AG20443 (cell line): ENCODE measurements around the gene ZNF697.
"Not testable (repeated sequence)": the region's sequence is repeated elsewhere in the genome, so short reads cannot be mapped to it uniquely, and the experiment has no call there.

Experiments
- DNase-seq: peaks from one replicate; pipeline ENCODE4 v3.0.0; 2012; ENCODE audit warnings: low spot score, mixed read lengths

ZNF697 gene

DNA sequence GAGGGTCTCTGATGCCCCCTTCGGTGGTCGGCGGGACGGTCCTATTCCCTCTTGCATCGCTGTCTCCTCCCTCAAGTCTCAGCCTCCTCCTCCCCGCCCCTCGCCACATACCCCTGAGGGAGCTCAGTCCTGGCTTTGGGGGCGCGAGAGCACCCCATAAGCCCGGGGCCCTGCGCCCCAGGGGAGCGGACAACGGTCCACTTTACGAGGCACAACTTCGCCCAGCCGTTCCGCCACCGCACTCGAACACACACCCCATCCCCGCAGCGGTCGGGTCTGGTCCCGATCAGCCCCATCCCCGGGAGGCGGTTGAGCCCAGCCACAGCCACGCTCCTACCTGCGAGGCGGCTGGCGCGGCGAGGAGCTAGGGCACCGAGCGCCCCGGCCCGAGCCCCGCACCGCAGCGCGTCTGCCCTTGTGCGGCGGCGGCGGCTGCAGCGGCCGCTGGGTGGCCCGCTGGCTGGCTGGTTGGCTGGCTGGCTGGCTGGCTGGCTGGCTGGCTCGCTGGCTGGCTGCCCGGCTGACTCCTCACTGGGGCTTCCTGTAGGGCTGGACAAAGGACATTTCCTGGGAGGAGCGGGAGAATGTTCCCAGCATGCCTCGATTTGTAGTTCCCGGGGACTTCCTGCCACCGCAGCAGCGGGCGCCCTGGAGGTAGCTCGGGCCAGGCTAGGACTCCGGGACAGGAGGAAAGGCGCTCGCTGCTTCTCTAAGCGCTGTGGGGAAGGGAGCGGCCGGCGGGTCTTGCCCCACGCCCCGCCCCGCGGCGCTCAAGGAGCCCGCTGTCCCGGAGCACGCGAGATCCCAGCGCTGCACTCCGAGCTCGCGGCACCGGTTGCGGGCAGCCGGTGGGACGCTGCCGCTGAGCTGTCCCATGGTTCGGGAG is at the start of gene ZNF697:
Gene ZNF697 (minus strand): TSS at position 533 of the 886 bp plus-strand sequence. CDS start 22,166 bp downstream, outside the sequence.
- peak; percentile 97 for DNase-seq

DNA sequence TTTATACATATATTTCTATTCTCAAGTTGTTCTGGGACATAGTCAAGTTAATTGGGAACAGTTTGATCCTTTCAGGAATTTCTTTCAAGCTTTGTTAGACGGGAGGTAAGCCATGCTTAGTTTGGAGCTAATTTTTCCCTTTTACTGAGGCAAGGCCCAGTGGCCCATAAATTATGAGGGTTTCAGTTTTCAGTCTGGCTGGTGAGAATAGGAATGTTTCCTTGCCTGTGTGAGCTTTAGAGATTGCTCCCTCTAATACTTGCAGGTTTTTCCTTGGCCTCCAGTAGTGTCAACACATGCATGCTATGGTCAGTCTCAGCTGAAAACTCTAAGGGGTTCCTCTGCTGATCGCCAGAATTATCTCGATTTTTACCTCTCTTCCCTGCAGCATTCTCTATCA is 49.5 kb upstream of the ZNF697 start:
- no peak for DNase-seq

DNA sequence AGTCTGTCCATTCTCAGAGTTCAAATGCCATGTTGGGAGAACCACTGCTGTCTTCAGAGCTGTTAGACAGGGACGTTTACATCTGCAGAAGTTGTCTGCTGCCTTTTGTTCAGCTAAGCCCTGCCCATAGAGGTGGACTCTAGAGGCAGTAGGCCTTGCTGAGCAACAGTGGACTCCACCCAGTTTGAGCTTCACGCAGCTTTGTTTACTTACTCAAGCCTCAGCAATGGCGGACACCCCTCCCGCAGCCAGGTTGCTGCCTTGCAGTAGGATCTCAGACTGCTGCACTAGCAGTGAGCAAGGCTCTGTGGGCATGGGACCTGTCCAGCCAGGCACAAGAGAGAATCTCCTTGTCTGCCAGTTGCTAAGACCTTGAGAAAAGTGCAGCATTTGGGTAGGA is 48.8 kb upstream of the ZNF697 start:
- DNase-seq: not testable (repeated sequence)

DNA sequence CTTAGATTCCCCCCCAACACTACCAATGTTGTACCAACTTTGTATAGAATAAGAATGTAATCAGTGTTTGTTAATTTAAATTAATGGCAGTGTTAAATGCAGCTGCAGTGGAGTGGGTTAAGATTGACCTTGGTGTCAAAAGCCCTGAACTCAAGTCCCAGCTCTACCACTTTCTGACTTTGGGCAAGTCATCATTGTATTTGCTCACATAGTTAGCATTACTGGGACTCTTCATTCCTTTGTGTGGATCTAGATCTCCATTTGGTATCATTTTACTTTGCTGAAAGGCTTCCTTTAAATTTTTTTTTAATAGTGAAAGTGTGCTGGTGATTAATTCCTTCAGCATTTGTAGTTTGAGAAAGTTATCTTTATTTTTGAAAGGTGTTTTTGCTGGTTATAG is 41.4 kb upstream of the ZNF697 start:
- no peak for DNase-seq

DNA sequence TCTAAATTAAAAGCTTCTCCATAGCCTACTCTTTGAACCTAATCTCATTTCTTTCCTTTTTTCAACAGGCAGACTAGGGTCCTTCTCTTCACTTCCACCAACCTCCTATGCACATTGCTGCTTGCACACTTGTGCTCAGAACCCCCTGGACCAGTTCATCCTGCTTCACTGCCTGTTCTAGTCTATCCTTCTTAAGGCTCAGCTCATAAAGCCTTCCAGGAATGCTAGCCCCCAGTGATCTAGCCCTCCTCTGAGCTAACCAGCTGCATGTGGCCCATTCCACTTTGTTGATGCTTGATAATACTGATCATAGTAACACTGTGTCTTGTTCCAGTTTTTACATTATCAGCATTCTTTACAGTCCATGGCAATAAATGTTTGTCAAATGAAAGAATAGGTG is 40.7 kb upstream of the ZNF697 start:
- DNase-seq: no peak

DNA sequence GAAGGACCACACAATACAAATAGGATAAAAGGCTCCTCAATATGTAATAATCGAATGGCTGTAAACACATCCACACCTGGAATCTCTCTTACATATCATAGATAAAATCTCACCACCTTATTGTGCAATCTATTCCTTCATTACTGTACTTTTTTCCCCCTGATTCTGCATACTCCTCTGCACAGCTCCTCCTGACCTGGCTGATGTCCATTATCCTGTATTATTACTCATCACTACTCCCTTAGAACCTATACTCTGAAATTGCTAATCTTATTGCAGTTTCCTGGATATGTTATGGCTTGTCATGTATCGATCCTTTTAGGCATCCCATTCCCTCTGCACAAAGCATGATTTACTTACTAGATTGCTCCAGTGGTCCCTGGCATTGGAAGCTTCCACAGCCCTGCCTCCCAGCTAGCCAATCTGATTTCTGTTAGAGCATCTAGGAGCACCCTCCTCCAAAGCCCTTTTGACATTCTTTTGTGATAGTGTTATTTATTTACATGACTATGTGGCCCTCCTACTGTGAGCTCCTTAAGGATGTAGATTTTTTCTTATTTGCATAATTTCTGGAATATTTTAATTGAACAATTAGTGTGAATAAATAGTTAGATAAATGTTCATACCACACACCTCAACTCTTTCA is 39.5 kb upstream of the ZNF697 start:
- DNase-seq: no peak

DNA sequence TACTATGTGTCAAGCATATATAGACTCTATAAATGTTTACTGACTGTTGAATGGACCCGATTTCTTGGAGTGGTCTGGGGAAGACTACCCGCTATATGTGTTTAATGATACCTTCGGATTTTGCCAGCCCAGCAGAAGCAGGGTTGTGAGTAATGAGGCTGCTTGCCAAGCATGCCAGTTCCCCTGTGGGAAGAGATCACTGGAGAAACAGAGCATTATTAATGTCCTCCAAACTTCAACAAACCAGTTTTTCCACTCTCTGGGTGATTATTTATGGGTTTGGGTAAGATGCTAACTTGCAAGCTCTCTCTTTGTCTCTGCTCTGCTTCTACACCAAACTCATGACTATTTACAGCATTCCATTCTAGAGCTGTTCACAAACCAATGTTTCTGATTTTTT is 38.6 kb upstream of the ZNF697 start:
- DNase-seq: no peak

DNA sequence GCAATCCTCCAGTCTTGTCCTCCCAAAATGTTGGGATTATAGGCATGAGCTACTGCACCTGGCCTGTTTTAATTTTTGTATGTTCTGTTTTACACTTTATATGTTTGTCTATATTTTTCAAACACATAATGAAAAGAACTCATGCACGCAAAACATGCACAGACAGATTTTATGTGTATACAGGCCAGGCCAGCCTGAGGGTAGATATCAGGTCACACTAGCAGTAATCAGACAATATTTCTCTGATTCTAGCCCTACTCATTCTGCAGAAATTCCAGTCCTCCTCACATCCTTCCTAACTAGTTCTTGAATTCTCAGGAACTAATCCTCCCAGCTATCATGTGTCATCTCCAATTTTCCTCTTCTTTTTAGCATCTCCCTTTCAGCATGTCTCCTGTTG is 35.8 kb upstream of the ZNF697 start:
- no peak for DNase-seq

DNA sequence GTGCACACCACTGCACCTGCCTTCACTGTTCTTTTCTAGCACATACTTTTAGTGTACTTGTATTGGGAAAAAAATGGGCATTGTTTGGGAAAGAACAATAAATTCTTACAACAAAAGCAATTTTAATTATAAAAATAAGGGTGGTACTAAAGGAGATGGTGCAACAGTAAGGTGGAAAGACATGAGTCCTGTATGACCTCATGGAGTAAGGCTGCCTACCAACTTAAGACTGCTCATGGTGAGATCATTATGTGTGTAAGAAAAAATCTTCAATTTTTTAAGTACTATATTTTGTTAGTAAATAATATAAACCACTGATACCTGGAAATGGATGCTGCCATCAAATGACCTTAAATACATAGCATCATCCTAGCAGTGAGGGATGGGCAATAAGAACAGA is 34.1 kb upstream of the ZNF697 start:
- no peak for DNase-seq

DNA sequence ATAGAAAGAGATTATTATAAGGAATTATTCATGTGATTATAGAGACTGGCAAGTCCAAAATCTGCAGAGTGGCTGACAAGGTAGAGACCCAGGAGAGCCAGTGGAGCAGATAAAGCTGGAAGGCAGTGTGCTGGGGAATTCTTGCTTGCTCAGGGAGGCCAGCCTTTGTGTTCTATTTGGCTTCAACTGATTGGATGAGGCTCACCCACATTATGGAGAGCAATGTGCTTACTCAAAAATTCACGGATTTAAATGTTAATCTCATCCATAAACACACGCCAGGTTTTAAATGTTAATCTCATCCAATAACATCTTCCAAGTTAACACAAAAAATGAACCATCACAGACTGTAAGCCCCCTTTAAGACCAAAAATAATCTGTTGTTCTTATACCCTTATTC is 33.5 kb upstream of the ZNF697 start:
- DNase-seq: no peak

DNA sequence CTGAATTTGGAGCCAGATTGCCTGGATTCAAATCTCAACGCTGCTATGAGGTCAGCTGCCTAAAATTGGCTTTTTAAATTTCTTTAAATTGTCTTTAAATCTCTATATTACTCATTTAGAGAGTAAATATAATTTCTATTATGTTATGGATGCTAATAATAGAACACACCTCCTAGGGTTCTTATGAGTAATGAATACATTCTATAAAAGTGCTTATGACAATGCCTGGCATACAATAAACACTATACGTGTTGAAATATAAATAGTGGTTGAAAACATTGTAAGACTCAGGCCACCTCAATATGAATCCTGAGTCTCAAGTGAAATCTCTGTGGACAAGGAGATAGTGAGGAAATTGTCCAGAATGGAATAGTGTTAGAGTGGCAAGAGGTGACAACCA is 32.7 kb upstream of the ZNF697 start:
- no peak for DNase-seq

DNA sequence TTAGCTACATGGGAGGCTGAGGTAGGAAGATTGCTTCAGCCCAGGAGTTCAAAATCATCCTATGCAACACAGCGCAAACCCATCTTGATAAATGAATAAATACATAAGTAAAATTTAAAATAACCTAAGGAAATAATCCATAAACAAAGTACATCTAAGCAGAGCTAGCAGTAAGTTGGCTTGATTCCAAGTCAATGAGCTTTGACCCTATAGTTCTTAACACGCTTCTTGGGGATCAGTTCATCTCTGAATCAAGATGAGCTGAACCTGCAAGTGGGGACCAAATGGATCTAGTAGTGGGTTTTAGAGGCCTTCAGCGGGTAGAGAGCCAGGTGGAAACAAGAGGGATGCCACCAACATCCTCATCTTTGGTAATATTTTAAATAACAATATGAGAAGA is 32.1 kb upstream of the ZNF697 start:
- no peak for DNase-seq

DNA sequence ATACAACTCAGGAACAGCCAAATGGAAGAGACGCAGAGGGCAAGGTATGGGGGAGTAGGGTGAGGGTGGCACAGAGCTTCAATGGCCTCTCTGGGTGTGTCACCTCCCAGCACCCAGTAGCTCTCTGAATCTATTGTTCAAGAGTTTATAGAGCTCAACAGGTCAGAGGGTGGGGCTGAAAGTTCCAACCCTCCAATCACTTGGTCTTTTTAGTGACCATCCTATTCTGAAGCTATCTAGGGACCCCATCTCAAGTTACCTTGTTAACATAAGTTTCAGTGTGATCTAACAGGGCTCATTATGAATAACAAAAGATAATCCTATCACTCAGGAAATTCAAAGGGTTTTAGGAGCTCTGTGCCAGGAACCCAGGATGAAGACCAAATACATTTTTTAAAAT is 31.2 kb upstream of the ZNF697 start:
- DNase-seq: no peak

DNA sequence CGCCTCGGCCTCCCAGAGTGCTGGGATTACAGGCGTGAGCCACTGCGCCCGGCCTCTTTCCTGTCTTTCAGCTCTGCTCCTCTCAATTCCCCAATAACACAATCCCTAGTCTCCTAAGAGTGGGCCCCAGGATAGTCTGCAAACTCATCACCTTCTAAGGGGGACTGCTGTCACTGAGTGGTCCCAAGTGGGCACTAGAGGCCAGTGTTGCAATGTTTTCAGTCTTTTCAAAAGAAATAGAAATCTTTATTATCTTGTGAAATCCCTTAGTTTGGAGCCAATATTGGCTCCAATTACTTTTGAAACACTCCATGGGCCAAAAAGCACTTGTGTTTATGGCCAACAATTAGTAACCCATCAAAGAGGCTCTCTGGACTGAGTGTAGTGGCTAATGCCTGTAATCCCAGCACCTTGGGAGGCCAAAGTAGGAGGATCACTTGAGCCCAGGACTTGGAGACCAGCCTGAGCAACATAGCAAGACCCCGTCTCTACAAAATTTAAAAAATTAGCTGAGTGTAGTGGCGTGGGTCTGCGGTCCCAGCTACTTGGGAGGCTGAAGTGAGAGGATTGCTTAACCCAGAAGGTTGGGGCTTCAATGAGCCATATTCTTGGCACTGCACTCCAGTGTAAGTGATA is 28.6 kb upstream of the ZNF697 start:
- no peak for DNase-seq

DNA sequence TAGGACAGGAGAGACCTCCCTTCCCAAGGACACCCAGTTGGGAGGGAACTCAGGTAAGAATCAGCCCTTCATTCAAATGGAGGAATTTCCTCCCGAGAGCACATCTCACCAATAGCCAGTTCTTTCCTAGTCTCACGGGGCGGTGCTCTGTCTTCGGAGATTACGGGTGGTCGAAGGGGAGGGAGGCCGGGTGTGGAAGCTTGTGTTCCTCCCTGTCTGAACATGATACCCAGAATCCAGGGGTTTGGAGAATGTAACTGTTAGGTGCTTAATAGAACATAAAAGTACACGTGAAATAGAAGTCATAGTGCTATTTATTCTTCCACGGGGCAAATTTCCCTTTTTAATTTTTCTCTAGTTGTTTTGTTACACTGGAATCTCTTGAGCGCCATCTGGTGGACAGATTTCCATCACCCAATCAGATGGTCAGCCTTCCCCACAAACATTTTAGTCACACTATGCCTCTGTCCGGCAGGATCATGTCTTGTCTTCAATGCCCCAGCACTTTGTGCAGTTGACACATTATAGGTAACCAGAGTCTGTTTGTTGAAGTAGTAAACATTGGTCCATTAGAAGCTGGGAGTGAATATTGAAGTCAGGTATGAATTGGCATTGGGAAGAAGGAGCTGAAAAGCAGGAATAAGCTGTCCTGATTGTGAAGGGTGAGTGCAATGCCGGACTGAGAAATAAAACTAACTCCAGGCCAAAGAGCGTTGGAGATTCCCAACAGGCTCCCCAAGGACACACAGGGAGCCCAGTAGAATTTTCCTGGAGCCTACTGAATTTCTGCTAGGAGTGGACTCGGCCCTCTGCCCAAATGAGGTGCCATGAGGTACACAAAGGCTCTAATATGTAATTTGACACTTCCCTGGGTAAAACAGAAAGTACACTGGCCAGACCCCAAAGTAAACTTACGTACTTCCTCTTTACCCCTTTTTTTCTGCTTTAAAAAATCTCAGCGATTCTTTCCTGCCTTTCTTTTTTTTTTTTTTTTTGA is 27.6 kb upstream of the ZNF697 start:
- peak; percentile 87 for DNase-seq

DNA sequence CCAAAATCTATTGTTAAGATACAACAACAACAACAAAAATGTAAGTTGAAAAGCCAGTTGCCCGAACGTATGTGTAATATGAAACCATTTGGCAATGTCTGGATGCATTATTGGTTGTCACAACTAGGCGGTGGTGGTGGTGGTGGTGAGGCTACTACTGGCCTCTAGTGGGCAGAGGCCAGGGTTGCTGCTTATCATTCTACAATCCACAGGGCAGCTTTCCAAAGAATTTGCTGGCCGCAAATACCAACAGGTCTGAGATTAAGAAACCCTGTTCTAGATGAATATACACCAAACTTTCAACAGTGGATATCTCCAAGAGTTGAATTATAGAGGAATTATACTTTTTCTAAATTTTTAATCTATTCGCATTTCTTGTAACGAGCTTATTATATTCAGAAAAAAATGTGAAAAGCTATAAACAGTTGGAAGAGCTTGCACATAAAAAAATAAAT is 26.8 kb upstream of the ZNF697 start:
- DNase-seq: peak; percentile 69

DNA sequence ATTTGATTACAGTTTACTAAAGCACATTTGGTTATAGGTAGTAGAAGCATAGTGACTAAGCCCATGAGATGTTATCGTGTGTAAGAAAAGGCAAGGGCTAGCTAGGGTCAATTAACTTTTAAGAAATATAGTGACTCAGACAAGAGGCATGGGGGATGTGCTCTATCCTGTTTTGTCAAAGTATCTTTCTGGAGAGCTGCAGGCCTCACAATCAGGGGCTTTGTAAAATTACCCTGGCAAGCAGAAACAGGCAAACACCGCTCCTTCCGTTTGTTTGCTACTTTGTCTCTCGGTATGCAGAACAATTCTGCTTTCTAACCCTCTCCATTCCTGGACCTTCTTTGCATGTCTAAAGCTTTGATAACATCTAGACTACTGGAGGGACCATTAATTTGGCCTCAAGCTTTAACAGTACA is 26.1 kb upstream of the ZNF697 start:
- peak; percentile 53 for DNase-seq

DNA sequence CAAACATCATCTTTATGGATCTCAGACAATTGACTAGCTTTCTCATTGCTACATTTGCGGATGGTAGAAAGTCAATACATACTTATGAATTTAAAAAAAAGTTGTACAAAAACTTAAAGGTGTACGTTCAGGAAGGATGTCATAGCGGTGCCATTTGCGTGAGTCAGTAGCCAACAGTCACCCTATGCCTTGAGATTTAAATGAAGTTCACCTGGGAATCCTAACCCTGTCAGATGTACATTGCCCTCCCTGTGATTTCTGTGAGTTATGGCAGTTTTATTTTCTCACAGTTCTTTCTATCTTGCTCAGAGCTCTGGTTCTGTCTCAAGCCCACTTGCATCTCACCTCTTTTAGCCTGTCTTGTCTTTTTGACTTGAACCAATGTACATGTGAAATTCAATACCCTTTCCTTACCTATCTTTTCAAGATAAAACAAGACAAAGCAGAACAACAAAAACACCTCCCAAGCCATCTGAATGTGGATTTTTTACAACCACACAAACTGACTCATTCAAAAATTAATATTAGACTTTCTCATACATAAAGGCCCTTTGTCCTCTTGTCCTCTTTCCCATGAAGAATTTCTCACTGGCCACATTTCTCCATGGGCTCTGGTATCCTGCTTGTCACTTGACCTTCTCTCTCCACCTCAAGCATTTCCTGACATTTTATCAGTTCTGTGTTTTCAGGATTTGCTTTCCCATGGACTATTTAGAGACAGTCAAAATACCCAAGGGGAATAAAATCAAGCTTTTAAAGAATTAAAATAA is 25.3 kb upstream of the ZNF697 start:
- no peak for DNase-seq

DNA sequence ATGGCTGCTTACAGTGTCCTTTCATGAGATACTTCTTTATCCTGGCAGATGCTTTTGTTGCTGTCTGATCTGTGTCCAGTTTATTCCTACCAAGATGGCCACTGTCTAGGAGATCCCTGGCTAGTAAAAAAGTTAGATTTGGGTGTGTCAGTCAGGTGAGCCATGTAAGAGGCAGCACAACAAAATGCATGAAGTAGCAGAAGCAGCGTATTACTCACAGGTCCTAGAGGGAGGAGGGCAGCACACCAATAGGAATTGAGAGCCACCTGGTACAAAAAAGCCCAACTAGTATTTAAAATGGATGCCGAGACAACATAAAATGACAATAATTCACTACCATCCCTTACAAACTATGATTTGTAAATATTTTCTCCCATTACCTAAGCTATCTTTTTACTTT is 22.8 kb upstream of the ZNF697 start:
- DNase-seq: no peak

DNA sequence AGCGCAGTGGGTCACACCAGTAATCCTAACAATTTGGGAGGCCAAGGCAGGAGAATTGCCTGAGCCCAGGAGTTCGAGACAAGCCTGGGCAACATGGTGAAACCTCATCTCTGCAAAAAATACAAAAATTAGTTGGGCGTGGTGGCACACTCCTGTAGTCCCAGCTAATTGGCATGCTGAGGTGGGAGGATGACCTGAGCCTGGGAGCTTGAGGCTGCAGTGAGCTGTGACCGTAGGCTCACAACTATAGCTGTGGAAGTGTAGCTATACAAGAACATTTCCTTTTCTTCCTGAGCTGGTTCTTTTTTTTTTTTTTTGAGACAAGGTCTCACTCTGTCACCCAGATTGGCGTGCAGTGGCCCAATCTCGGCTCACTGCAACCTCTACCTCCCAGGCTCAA is 19.1 kb upstream of the ZNF697 start:
- no peak for DNase-seq

DNA sequence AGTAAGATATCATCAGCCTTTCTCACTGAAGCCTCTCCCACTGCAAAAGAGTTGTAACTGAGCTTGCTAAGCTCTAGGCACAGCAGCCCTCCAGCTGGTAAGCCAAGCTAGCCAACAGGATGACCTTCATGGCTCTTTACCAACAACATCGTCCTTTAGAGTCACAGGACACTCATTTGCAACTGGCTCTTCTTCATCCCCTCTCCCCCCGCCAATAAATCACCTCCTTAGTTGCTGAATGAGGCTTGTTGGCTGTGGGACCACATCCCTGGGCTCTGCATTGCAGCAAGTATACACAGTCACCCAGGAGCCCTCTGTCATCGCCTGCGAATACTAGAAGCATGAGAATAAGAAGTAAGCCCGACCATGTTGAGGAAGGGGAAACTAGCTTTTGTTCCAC is 16.0 kb upstream of the ZNF697 start:
- no peak for DNase-seq
